ENCODE data around the gene AVEN. TPM values are rescaled to one million over a fixed set of nuclear protein-coding genes. Genes with fewer than 3 reads are reported as not detected.

Gene AVEN
- total RNA-seq, 1 donor from 2014 or later = 25.8 TPM

- DNase-seq = no peak
- intact Hi-C loops (cut with micrococcal nuclease) = no loop called here
- ATAC-seq = no peak
These were observed 97.5 kb downstream of the AVEN start for GRCh38 chr15:33941279-33942063.

DNA sequence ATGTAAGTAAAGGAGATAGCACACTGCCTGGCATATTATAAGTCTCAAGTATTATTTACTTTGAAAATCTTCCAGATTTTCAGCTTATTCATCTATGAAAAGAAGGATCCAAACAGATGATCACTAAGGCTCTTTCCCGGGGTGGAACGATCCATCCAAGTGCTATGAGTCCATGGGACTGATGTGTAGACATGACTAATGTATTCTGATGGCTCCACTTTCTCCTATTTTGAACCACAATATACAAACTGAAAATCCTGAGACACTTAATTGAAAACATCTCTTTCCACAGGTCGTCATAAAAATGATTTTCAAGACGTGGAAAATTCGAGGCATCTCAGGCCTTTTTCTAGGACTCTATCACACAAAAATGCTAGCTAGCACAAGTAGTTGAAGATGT is 104.1 kb downstream of the AVEN start:
- ATAC-seq = no peak
- no peak for DNase-seq
- intact Hi-C loops (cut with micrococcal nuclease) = no loop called here

- DNase-seq (no peak), ATAC-seq (no peak)
- intact Hi-C loops (cut with micrococcal nuclease) = no loop called here
These were observed 104.6 kb downstream of the AVEN start for GRCh38 chr15:33934396-33934795.

DNA sequence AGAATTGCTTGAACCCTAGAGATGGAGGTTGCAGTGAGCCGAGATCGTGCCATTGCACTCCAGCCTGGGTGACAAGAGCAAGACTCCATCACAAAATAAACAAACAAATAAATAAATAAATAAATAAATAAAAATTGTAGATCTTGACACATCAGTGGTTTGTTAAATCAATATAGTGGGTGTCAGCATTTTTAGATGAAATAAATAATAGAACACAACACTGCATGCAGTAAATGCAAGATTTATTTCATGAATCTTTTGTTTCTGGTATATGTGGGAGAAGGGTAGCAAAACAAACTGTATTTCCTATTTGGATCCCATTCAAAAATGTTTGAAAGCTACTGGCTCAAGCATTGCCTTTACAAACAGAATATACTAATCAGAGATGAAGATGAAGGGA is 106.3 kb downstream of the AVEN start:
- ATAC-seq (no peak), DNase-seq (no peak)
- intact Hi-C loops (cut with micrococcal nuclease) = no loop called here

DNA sequence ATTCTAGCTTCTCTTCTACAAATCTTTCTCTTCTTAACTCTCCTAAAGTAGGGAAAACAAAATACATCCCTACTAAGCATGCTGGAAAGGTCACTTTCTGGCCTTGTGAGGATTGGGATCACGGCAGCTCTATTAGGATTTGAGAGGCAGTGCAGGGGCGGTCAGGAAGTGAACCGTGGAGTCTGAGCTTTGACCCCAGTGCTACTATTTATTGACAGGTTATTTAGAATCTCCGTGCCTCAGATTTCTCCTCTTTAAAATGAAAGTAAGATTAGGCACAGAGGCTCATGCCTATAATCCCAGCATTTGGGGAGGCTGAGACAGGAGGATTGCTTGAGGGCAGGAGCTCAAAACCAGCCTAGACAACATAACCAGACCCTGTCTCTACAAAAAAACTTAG is 112.7 kb downstream of the AVEN start:
- ATAC-seq (no peak), DNase-seq (no peak)
- intact Hi-C loops (cut with micrococcal nuclease) = no loop called here

DNA sequence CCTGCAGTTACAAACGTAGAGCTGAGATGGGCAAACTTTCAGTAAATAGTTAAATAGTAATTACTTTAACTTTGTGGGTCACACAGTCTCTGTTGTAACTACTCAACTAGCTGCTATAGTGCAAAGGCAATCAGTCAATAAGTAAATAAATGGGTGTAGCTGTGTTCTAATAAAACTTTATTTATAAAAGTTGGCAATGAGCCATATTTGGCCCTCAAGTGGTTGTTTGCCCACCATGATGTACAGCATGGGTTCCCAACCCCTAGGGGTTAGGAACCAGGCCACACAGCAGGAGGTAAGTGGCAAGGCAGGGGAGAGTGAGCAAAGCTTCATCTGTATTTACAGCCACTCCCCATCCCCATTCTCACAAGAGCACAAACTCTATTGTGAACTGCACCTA is 115.6 kb downstream of the AVEN start:
- ATAC-seq = no peak
- no peak for DNase-seq
- intact Hi-C loops (cut with micrococcal nuclease) = no loop called here

DNA sequence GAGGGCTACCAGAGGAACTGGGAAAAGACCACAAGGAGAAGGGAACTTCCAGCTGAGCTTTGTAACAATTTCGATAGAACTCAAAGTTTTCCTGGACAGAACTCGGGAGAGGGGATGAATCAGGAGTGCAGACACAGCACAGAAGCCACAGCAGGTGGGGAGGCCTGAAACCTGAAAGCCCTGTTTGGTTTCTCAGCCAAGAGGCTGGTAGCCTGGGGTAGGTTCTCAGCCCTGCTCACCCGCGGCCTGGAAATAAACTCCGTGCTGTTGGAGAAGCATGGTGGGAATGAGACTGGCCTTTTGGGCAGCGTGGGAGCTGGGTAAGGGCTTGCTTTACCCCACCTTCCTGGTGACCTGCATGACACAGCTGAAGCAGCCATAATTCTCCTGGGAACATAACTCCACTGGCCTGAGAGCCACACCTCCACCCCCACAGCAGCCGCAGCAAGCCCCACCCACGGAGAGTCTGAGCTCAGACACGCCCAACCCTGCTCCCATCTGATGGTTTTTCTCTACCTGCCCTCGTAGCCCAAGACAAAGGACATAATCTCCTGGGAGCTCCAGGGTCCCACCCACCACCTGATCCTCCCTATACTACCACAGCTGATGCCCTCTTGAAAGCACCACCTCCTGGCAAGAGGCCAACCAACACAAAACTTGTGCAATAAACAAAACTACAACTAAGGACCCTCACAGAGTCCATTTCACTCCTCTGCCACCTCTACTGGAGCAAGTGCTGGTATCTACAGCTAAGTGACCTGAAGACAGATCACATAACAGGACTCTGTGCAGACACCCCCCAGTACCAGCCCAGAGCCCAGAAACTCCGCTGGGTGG is 123.2 kb downstream of the AVEN start:
- intact Hi-C loops (cut with micrococcal nuclease) = no loop called here
- DNase-seq = no peak
- ATAC-seq = no peak

DNA sequence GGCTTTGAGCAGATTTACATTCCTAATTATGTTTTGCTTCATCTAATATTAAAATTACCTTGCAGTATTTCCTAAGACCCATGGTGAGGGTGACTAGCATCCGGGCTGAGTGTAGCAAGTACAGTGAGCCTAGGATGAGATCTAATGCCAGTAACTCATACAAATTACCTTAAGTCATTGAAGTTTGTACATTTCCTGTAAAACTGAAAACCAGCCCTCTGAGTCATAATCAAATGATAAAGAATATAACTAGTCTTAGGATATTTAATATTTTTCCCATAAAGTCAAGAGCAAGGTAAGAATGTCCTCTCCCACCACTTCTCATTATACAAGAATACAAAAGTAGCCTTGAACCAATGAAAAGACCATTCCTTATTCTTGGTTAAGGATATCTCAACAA is 125.5 kb downstream of the AVEN start:
- intact Hi-C loops (cut with micrococcal nuclease) = no loop called here
- ATAC-seq = no peak

DNA sequence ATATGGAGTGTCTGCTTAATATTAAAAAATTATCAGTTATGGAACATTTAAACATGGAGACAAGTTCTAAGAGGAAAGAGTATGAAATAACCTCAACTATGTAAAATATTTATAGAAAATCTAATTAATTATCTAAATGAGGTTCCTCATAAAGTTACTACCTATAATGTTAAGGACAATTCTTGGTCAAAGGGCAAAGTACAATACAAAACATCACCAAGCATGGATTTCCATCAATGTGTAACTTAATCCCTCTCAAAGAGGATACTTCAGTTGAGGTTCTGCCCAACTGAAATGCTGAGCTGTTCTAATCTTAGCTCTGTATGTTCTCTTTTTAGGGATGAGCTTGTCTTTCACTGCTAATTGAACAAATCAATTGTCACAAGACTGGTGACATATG is 126.7 kb downstream of the AVEN start:
- DNase-seq (no peak), ATAC-seq (no peak)
- intact Hi-C loops (cut with micrococcal nuclease) = no loop called here

More for the DNA sequence above, 125.5 kb downstream of the AVEN start:
- DNase-seq = no peak

GRCh38 chr15:33910741-33911140 is 128.3 kb downstream of the AVEN start:
- no peak for DNase-seq
- no peak for ATAC-seq
- intact Hi-C loops (cut with micrococcal nuclease) = no loop called here

DNA sequence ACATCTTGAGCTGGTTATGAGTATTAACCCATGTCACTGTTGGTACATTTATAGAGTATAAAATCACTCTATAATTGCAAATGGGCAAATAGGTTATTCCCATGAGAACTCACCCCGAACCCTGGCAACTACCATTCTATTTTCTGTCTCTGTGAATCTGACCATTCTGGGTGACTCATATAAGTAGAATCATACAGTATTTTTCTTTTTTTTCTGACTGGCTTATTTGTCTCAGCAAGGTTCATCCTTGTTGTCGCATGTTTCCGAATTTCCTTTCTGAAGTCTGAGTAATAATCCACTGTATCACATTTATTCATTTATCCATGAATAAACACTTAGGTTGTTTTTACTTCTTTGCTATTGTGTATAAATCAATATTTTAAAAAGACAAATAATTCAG is 130.6 kb downstream of the AVEN start:
- intact Hi-C loops (cut with micrococcal nuclease) = no loop called here
- DNase-seq (no peak), ATAC-seq (no peak)

DNA sequence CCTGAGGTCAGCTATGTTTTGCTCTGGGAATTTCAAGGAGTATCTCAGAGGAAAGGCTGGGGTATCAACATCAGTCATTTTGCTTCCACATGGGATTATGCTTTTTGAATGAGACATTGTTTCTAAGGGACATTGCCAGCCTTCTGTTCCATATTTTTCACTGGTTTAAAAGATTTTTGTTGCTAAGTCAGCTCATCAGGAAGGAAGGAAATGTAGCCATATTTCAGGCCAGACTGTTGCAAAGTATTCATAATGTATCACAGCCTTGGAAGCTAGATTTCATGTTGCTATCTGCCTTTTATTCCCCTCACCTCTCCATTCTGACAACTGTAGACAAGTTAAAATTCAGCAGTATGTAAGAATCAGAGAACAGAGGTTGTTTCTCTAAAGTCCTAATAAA is 131.7 kb downstream of the AVEN start:
- intact Hi-C loops (cut with micrococcal nuclease) = no loop called here
- no peak for DNase-seq
- ATAC-seq = no peak

DNA sequence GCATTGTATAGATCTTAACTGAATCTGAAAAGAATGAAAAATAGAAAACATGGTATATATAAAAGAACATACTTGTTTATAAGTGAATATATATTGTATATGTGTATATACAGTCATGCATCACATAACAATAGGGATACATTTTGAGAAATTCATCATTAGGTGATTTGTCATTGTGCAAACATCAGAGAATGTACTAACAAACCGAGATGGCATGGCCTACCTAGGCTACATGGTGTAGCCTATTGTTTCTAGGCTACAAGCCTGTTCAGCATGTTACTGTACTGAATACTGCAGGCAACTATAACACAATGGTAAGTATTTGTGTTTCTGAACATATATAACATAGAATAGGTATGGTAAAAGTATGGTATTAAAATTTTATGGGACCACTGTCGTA is 135.3 kb downstream of the AVEN start:
- no peak for ATAC-seq
- no peak for DNase-seq
- intact Hi-C loops (cut with micrococcal nuclease) = no loop called here

DNA sequence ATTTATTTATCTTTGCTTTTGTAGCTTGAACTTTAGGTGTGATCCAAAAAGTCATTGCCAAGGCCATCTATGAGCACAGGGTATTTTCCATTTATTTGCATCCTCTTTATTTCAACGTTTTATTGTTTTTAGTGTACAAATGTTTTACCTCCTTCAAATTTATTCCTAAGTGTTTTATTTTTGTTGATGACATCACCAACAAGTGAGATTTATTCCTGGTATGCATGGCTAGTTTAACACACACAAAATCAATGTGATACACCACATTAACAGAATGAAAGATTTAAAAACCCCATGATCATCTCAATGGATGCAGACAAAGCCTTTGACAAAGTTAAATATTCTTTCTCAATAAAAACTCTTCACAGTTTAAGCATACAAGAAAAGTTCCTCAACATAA is 137.0 kb downstream of the AVEN start:
- DNase-seq = no peak
- no peak for ATAC-seq
- intact Hi-C loops (cut with micrococcal nuclease) = no loop called here

DNA sequence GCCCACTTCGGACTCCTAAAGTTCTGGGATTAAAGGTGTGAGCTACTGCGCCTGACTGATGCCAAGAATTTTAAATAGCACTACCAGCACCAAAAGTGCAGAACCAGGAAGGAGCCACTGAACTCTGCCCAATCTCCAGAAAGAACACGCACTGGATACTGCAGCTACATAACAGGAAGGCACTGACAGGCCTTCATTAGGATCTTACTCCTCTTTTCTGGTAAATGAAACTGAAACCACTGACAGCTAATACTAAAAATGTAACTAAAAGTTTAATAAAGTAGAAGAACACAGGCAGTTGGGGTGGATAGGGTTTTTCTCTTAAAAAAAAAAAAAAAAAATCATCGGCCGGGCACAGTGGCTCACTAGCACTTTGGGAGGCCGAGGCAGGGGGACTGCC is 144.8 kb downstream of the AVEN start:
- no peak for ATAC-seq
- no peak for DNase-seq
- intact Hi-C loops (cut with micrococcal nuclease) = no loop called here

- intact Hi-C loops (cut with micrococcal nuclease) = no loop called here
- no peak for ATAC-seq
- no peak for DNase-seq
These were observed 150.8 kb downstream of the AVEN start for GRCh38 chr15:33888176-33888575.

- ATAC-seq = no peak
- intact Hi-C loops (cut with micrococcal nuclease) = no loop called here
- no peak for DNase-seq
These were observed 156.1 kb downstream of the AVEN start for GRCh38 chr15:33882921-33883320.

- no peak for DNase-seq
- no peak for ATAC-seq
- intact Hi-C loops (cut with micrococcal nuclease) = no loop called here
These were observed 164.8 kb downstream of the AVEN start for GRCh38 chr15:33874156-33874555.

- ATAC-seq = no peak
- DNase-seq = no peak
- intact Hi-C loops (cut with micrococcal nuclease) = no loop called here
These were observed 166.4 kb downstream of the AVEN start for GRCh38 chr15:33872416-33873106.

DNA sequence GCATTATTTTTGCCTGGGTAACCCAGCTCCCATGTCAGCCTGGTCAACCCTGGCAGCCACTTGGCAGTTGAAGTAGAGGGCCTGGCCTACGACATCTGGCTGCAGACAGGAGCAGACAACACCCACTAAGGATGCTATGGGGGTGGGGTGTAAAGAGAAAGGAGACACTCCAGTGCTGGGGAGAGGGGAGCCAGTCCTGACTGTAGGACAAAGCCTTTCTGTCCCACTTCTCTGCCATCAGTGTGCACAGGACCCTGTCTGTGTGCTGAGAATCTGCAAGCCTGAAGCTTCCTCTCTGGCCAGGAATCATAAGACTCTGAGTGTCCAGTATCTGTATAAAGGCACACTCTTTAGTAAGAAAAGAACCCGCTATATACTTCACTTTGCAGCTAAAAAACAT is 167.0 kb downstream of the AVEN start:
- DNase-seq (no peak), ATAC-seq (peak; percentile 30)
- intact Hi-C loops (cut with micrococcal nuclease) = no loop called here
